HepG2 (cell line): ENCODE results near the gene TWNK. TPM values are rescaled to one million over a fixed set of nuclear protein-coding genes. Genes with fewer than 3 reads are reported as not detected.

ENCODE experiments used
- AGO2 ChIP-seq: fragments of 200-400 bp; formaldehyde crosslinking; optimal IDR thresholded peaks from 2 replicates; pipeline ENCODE3; 2017; ENCODE audit warnings: mild to moderate bottlenecking, low read depth, low read length, moderate library complexity
- ELF4 ChIP-seq: sonication (generic); formaldehyde crosslinking; IDR thresholded peaks from 2 replicates; pipeline ENCODE4 v1.5.0; 2020; ENCODE audit warnings: missing genetic modification reagents, mild to moderate bottlenecking, moderate library complexity, borderline replicate concordance
- MTF2 ChIP-seq: sonication (generic); formaldehyde crosslinking; IDR thresholded peaks from 2 replicates; pipeline ENCODE4 v1.5.0; 2020; ENCODE audit warnings: missing genetic modification reagents, borderline replicate concordance
- SMC3 ChIP-seq: IDR thresholded peaks from 2 replicates; pipeline ENCODE4 v1.6.1; 2011; ENCODE audit warnings: low read length, improper control_type of control experiment
- STAT6 ChIP-seq: sonication (generic); formaldehyde crosslinking; IDR thresholded peaks from 2 replicates; pipeline ENCODE4 v1.4.0; 2020; ENCODE audit warnings: missing genetic modification reagents, mild to moderate bottlenecking, borderline replicate concordance
- TMF1 ChIP-seq: sonication (generic); formaldehyde crosslinking; IDR thresholded peaks from 2 replicates; pipeline ENCODE4 v1.8.1; 2022; ENCODE audit warnings: low read depth, missing genetic modification reagents
- XBP1 ChIP-seq: sonication (generic); formaldehyde crosslinking; IDR thresholded peaks from 2 replicates; pipeline ENCODE4 v1.5.0; 2020; ENCODE audit warnings: missing genetic modification reagents
- ZFP36L1 ChIP-seq: sonication (generic); formaldehyde crosslinking; IDR thresholded peaks from 2 replicates; pipeline ENCODE4 v1.8.0; 2022; ENCODE audit warnings: mild to moderate bottlenecking, missing genetic modification reagents, moderate library complexity
- ZIK1 ChIP-seq: sonication (generic); formaldehyde crosslinking; IDR thresholded peaks from 2 replicates; pipeline ENCODE4 v1.5.0; 2020; ENCODE audit warnings: mild to moderate bottlenecking, low read depth, missing genetic modification reagents, borderline replicate concordance
- ZNF251 ChIP-seq: sonication (generic); formaldehyde crosslinking; IDR thresholded peaks from 2 replicates; pipeline ENCODE4 v1.9.0; 2021; ENCODE audit warnings: mild to moderate bottlenecking, missing genetic modification reagents
- ZNF564 ChIP-seq: sonication (generic); formaldehyde crosslinking; IDR thresholded peaks from 2 replicates; pipeline ENCODE4 v1.8.1; 2023; ENCODE audit warnings: mild to moderate bottlenecking, missing genetic modification reagents
- ZNF580 ChIP-seq: IDR thresholded peaks from 2 replicates; pipeline ENCODE4 v1.6.1; 2016; ENCODE audit warnings: low read depth, borderline replicate concordance
- ZNF761 ChIP-seq: sonication (generic); formaldehyde crosslinking; conservative IDR thresholded peaks from 2 replicates; pipeline ENCODE4 v1.4.0; 2020; ENCODE audit warnings: mild to moderate bottlenecking, missing genetic modification reagents
- ZNF850 ChIP-seq: sonication (generic); formaldehyde crosslinking; conservative IDR thresholded peaks from 2 replicates; pipeline ENCODE4 v1.9.0; 2021; ENCODE audit warnings: mild to moderate bottlenecking, missing genetic modification reagents
- ZSCAN21 ChIP-seq: sonication (generic); formaldehyde crosslinking; IDR thresholded peaks from 2 replicates; pipeline ENCODE4 v1.8.0; 2022; ENCODE audit warnings: mild to moderate bottlenecking, missing genetic modification reagents, moderate library complexity, borderline replicate concordance
- ZSCAN31 ChIP-seq: sonication (generic); formaldehyde crosslinking; IDR thresholded peaks from 2 replicates; pipeline ENCODE4 v1.5.0; 2020; ENCODE audit warnings: low read depth, mild to moderate bottlenecking, missing genetic modification reagents
- polyA plus RNA-seq, 8 experiments: library from polyadenylated mRNA; depleted of rRNA in 3 of 8; stranded (reverse) in 7 of 8; unstranded in 1 of 8; fragments of >200 nt; fragmentation: Illumina TruSeq in 4 of 8; extraction: Trizol in 4 of 8; gene quantifications; 2 replicates each; pipeline versions ENCODE4 v1.2.1 to v1.2.3, GENCODE V29; 2011 to 2016; ENCODE audit warnings: low read depth in 4 of 8, missing spikeins in 1 of 8, mixed read lengths in 1 of 8; ENCODE audit not compliant: insufficient read depth in 1 of 8
- total RNA-seq, 5 experiments: library from RNA; depleted of rRNA; stranded (reverse); fragments of >200 nt; fragmentation: Illumina TruSeq; extraction: Trizol; gene quantifications; 2 replicates each; pipeline ENCODE4 v1.2.3, GENCODE V29; 2016; ENCODE audit warnings: low read depth in 1 of 5
- TF ChIP-seq, protein P1 (sequence below): sonication (generic); formaldehyde crosslinking; IDR thresholded peaks from 2 replicates; pipeline ENCODE4 v1.4.0; 2020; ENCODE audit warnings: missing genetic modification reagents, borderline replicate concordance
- TF ChIP-seq, protein P2 (sequence below): IDR thresholded peaks from 2 replicates; pipeline ENCODE4 v1.6.1; 2012; ENCODE audit warnings: inconsistent platforms
- TF ChIP-seq, protein P3 (sequence below): sonication (generic); formaldehyde crosslinking; IDR thresholded peaks from 2 replicates; pipeline ENCODE4 v1.8.1; 2023; ENCODE audit warnings: mild to moderate bottlenecking, missing genetic modification reagents

TWNK gene
- total and polyA plus RNA-seq, 2 of the 13 experiments (the other 11 are each of a cell fraction or from before 2014, with no cell fraction given): 10.7 to 16.5 TPM

- TF ChIP-seq, protein P1, sequence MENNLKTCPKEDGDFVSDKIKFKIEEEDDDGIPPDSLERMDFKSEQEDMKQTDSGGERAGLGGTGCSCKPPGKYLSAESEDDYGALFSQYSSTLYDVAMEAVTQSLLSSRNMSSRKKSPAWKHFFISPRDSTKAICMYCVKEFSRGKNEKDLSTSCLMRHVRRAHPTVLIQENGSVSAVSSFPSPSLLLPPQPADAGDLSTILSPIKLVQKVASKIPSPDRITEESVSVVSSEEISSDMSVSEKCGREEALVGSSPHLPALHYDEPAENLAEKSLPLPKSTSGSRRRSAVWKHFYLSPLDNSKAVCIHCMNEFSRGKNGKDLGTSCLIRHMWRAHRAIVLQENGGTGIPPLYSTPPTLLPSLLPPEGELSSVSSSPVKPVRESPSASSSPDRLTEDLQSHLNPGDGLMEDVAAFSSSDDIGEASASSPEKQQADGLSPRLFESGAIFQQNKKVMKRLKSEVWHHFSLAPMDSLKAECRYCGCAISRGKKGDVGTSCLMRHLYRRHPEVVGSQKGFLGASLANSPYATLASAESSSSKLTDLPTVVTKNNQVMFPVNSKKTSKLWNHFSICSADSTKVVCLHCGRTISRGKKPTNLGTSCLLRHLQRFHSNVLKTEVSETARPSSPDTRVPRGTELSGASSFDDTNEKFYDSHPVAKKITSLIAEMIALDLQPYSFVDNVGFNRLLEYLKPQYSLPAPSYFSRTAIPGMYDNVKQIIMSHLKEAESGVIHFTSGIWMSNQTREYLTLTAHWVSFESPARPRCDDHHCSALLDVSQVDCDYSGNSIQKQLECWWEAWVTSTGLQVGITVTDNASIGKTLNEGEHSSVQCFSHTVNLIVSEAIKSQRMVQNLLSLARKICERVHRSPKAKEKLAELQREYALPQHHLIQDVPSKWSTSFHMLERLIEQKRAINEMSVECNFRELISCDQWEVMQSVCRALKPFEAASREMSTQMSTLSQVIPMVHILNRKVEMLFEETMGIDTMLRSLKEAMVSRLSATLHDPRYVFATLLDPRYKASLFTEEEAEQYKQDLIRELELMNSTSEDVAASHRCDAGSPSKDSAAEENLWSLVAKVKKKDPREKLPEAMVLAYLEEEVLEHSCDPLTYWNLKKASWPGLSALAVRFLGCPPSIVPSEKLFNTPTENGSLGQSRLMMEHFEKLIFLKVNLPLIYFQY (CRISPR knock-in tag): peak; percentile 70; the same call in 1 of the 2 replicates
- TF ChIP-seq, protein P2, sequence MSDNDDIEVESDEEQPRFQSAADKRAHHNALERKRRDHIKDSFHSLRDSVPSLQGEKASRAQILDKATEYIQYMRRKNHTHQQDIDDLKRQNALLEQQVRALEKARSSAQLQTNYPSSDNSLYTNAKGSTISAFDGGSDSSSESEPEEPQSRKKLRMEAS: peak; percentile 44
- TF ChIP-seq ELF4 (CRISPR knock-in tag) (0 out of 2 replicates have a peak, but pooled peaks have one; percentile 43), SMC3 (no peak), ZNF251 (0 out of 2 replicates have a peak, but pooled peaks have one; percentile 68), ZIK1 (CRISPR knock-in tag) (0 out of 2 replicates have a peak, but pooled peaks have one; percentile 13), AGO2 (peak; percentile 19), ZSCAN21 (CRISPR knock-in tag) (peak; percentile 63; the same call in 1 of the 2 replicates), MTF2 (0 out of 2 replicates have a peak, but pooled peaks have one; percentile 14), TMF1 (CRISPR knock-in tag) (no peak), ZNF580 (CRISPR knock-in tag) (no peak), ZNF850 (CRISPR knock-in tag) (0 out of 2 replicates have a peak, but pooled peaks have one; percentile 47), ZSCAN31 (CRISPR knock-in tag) (0 out of 2 replicates have a peak, but pooled peaks have one; percentile 14), ZNF564 (CRISPR knock-in tag) (0 out of 2 replicates have a peak, but pooled peaks have one; percentile 44), STAT6 (CRISPR knock-in tag) (no peak), ZFP36L1 (CRISPR knock-in tag) (0 out of 2 replicates have a peak, but pooled peaks have one; percentile 41), XBP1 (CRISPR knock-in tag) (no peak), ZNF761 (CRISPR knock-in tag) (0 out of 2 replicates have a peak, but pooled peaks have one; percentile 3)
- TF ChIP-seq, protein P3, sequence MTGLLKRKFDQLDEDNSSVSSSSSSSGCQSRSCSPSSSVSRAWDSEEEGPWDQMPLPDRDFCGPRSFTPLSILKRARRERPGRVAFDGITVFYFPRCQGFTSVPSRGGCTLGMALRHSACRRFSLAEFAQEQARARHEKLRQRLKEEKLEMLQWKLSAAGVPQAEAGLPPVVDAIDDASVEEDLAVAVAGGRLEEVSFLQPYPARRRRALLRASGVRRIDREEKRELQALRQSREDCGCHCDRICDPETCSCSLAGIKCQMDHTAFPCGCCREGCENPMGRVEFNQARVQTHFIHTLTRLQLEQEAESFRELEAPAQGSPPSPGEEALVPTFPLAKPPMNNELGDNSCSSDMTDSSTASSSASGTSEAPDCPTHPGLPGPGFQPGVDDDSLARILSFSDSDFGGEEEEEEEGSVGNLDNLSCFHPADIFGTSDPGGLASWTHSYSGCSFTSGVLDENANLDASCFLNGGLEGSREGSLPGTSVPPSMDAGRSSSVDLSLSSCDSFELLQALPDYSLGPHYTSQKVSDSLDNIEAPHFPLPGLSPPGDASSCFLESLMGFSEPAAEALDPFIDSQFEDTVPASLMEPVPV (CRISPR knock-in tag): peak; percentile 41; the same call in 1 of the 2 replicates
Measured at GRCh38 chr10:100996678-100997359, 9.5 kb downstream of the TWNK start (continued).
